Dendritic cell treated with granulocyte-macrophage colony-stimulating factor and Interleukin-4, amounts not matched to agents 40 ng/mL and 50 ng/mL, for 4 days (primary cell): ENCODE results near the gene KRTAP4-7.
"Not testable (repeated sequence)": the region's sequence is repeated elsewhere in the genome, so short reads cannot be mapped to it uniquely, and the experiment has no call there.

ENCODE experiments used
- H3K27ac Mint-ChIP-seq: one replicate; pipeline ENCODE4 v1.8.0; 2022; ENCODE audit warnings: mild to moderate bottlenecking, mixed read lengths
- H3K27me3 Mint-ChIP-seq: one replicate; pipeline ENCODE4 v1.8.0; 2022; ENCODE audit warnings: mild to moderate bottlenecking, mixed read lengths
- H3K36me3 Mint-ChIP-seq: one replicate; pipeline ENCODE4 v1.8.0; 2022; ENCODE audit warnings: low read depth, mixed read lengths
- H3K4me1 Mint-ChIP-seq: one replicate; pipeline ENCODE4 v1.8.0; 2022; ENCODE audit warnings: low read depth, mixed read lengths
- H3K4me3 Mint-ChIP-seq: one replicate; pipeline ENCODE4 v1.8.0; 2022; ENCODE audit warnings: mild to moderate bottlenecking, moderate library complexity, mixed read lengths
- H3K9me3 Mint-ChIP-seq: one replicate; pipeline ENCODE4 v1.8.0; 2022; ENCODE audit warnings: mixed read lengths
- intact Hi-C: fragments of 100-400 bp; cut with micrococcal nuclease; formaldehyde crosslinking; loops from one replicate; pipeline ENCODE4 v1.15.0; 2022

The KRTAP4-7 gene

DNA sequence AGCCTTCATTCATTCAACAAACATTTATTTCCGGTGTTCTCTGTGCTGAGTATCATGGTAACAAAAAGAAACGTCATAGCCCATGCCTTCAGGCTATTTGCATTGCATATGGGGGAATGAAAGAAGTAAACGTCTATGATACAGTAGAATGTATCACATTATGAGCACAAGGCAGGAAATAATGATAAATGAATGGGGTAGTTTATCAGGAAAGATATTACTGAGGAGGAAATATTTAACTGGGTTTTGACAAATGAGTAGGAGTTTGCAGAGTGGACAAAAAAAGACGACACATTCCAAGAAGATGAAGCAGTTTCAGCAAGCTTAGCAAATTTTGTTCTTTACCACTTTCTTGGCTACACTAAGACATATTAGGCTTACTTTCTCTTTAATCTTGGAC lies 1.3 kb upstream of the KRTAP4-7 start:
- no peak overlapping the region for H3K4me3 Mint-ChIP-seq

DNA sequence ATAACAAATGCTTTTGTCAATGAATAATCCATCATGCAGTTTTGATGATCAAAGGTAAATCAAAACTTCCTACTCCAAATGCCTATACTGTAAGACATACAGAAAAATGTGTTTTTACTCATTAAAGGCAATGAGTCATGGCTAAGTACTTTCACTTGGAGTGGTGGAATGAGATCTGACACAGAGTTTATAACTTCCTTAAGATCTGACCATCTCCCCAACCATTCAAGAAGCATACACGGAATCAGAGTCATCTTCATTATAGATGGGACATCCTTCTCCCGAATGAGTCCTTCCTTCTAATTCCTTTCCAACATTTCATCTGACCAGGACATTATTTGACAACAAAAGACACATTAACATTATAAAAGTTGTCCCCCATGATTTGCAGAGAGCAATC lies 523 bp upstream of the KRTAP4-7 start:
- H3K4me1 Mint-ChIP-seq, H3K36me3 Mint-ChIP-seq, H3K4me3 Mint-ChIP-seq, H3K27ac Mint-ChIP-seq, H3K27me3 Mint-ChIP-seq, H3K9me3 Mint-ChIP-seq, intact Hi-C loops: not testable (repeated sequence)

More for the DNA sequence above, 1.3 kb upstream of the KRTAP4-7 start:
- H3K36me3 Mint-ChIP-seq = no peaks in the 10 kb centered on the region
- peaks cover 4% of the 10 kb centered on the region for H3K27me3 Mint-ChIP-seq
- no peaks in the 10 kb centered on the region for H3K4me1 Mint-ChIP-seq
- no peaks in the 10 kb centered on the region for H3K9me3 Mint-ChIP-seq
- intact Hi-C loops = no loop called here
- no peak overlapping the region for H3K27ac Mint-ChIP-seq

DNA sequence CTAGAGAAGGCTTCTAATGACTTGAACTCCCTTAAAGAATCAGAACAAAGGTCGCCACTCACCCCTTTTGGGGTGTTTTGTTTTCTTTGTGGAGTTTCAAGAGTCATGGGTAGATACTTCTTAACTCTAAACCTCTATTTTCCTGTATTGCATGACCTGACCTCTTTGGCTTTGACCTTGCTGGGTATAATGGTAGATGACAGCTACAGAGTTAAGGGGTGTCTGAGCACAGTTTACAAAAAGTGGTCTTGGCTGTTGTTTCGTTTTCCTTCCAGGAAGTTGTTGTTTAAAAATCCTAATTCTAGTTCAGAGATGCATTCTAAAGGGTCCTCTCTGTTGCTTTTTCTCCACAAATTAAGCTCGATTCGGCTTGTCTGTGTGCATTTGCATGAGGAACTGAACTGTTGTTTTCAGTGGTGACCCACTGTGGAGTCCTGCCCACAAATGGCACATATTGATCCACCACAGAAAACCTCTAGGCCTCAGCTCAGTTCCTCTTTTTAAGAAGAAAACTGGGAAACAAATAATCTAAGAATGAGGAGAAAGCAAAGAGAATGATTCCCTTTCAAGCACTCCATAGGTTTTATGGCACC lies 4.9 kb downstream of the KRTAP4-7 start:
- H3K36me3 Mint-ChIP-seq, H3K4me3 Mint-ChIP-seq, H3K27me3 Mint-ChIP-seq, H3K9me3 Mint-ChIP-seq, H3K4me1 Mint-ChIP-seq, H3K27ac Mint-ChIP-seq, intact Hi-C loops: not testable (repeated sequence)

DNA sequence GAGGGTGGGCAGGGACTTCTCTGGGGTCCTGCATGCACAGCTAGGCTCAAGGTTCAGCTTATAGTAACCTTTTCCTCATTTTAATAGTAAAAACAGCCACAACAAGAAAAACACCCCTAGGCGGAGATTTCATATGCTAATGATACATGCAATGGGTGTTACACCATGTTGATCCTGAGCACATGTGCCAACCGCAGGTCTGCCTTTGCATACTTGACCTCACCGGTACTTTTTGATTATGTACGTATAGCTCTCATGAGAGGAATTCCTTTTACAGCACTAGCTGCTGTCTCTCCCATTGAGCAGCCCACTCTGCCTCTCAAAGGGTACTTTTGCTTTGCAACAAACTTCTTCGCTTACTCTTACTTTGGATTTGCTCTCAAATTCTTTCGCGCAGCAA lies 12.1 kb downstream of the KRTAP4-7 start:
- H3K27ac Mint-ChIP-seq = no peak overlapping the region
- H3K36me3 Mint-ChIP-seq = no peaks in the 10 kb centered on the region
- peaks cover 8% of the 10 kb centered on the region for H3K4me1 Mint-ChIP-seq
- intact Hi-C loops = no loop called here
- peaks cover 7% of the 10 kb centered on the region for H3K9me3 Mint-ChIP-seq
- H3K4me3 Mint-ChIP-seq = no peak overlapping the region
- H3K27me3 Mint-ChIP-seq = peaks cover 11% of the 10 kb centered on the region

DNA sequence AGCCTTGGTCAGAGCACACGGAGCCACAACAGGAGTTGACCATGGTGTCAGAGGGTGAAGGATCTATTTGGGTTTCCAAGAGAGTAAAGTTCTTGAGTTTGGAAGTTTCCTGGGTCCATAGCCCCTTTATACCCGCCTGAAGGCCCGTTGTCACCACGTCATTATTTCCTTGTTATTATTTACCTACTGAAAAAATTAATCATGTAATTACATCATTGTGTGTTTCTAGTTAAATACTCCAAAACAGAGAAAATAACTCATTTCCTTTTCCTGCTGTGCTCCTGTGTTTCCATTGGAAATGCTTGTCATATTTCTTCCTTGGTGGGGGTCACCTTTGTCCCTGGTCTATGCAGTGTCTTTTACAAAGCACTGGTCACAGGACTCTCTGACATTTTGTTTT lies 14.1 kb downstream of the KRTAP4-7 start, which contains the start of gene KRTAP4-8:
Gene KRTAP4-8 (minus strand): TSS at position 101 of the 400 bp plus-strand sequence. CDS start 58 bp downstream, at position 43.
- intact Hi-C loops = no loop called here
- H3K4me1 Mint-ChIP-seq = peaks cover 8% of the 10 kb centered on the region
- no peak within 1 kb of the TSS for H3K27ac Mint-ChIP-seq
- peaks cover 13% of the 10 kb centered on the region for H3K27me3 Mint-ChIP-seq
- peaks cover 3% of the 10 kb centered on the region for H3K9me3 Mint-ChIP-seq
- no peaks in the 10 kb centered on the region for H3K36me3 Mint-ChIP-seq
- H3K4me3 Mint-ChIP-seq = no peak within 1 kb of the TSS

DNA sequence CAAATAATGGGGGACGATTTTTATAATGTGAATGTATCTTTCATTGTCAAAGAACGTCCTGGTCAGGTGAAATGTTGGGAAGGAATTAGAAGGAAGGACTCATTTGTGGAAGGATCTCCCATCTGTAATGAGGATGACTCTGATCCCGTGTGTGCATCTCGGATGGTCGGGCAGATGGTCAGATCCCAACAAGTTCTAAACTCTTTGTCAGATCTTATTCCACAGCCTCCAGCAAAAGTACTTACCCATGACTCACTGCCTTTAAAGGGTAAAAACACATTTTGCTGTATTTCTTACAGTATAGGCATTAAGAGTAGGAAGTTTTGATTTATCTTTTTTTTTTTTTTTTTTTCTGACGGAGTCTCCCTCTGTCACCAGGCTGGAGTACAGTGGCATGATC lies 14.5 kb downstream of the KRTAP4-7 start:
- H3K27me3 Mint-ChIP-seq = peaks cover 13% of the 10 kb centered on the region
- no peak overlapping the region for H3K27ac Mint-ChIP-seq
- intact Hi-C loops = no loop called here
- H3K4me3 Mint-ChIP-seq = no peak overlapping the region
- peaks cover 8% of the 10 kb centered on the region for H3K4me1 Mint-ChIP-seq
- no peaks in the 10 kb centered on the region for H3K36me3 Mint-ChIP-seq
- no peaks in the 10 kb centered on the region for H3K9me3 Mint-ChIP-seq

DNA sequence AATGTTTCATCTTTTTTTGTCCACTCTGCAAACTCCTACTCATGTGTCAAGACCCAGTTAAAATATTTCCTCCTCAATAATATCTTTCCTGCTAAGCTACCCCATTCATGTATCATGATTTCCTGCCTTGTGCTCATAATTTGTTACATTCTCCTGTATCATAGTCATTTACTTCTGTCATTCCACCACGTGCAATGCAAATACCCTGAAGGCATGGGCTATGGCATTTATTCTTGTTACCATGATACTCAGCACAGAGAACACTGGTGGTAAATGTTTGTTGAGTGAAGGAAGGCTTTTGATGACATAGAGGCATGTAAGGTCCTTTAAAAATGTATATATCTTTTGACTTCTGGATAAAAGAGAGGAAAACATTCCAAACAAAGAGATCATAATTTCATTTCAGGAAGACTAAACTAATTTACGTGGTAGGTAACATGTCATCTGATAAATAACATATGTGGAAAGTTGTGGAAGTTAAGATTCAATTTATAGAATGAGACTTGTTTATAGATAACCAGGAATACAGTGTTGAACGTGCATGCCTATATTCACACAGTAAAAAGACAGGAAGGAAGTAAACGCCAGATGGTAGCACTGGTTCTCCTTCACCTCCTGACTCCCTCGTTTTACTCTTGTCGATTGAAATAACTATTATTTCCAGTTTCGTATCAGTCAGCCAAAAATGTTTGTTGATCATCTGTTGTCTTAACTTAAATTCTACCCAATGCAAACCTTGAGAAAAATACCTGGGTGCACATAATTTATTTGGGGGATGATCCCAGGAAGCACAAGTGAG lies 15.9 kb downstream of the KRTAP4-7 start:
- intact Hi-C loops, H3K9me3 Mint-ChIP-seq, H3K36me3 Mint-ChIP-seq, H3K27ac Mint-ChIP-seq, H3K4me1 Mint-ChIP-seq, H3K4me3 Mint-ChIP-seq: not testable (repeated sequence)
- H3K27me3 Mint-ChIP-seq = peaks cover 13% of the 10 kb centered on the region

DNA sequence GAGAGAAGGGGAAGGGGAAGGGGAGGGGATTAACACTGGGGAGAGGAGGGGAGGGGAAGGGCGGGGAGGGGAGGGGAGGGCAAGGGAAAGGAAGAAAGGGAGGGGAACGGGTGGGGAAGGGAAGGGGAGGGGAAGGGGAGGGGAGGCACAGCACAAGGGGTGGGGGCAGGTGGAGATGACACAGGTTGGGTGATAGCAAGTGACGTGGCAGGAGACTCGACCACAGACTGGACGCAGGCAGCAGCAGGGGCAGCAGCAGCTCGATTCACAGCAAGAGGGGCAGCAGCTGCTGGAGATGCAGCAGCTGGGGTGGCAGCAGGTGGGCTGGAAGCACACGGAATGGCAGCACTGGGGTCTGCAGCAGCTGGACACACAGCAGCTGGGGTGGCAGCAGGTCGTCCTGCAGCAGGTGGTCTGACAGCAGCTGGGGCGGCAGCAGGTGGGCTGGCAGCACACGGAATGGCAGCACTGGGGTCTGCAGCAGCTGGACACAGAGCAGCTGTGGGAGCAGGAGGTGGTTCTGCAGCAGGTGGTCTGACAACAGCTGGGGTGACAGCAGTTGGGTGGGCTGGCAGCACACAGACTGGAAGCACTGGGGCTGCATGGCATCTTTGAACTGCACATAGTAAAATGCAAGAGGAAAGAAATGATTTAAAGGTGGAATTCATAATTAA lies 17.8 kb downstream of the KRTAP4-7 start, which contains the start of gene KRTAP4-16:
Gene KRTAP4-16 (minus strand): TSS at position 624 of the 674 bp plus-strand sequence. CDS start 0 bp downstream, at position 624.
- intact Hi-C loops = no loop called here
- Mint-ChIP-seq H3K36me3 (no peaks in the 10 kb centered on the region), H3K27me3 (peaks cover 21% of the 10 kb centered on the region), H3K9me3 (no peaks in the 10 kb centered on the region), H3K27ac (no peak within 1 kb of the TSS), H3K4me3 (no peak within 1 kb of the TSS), H3K4me1 (peaks cover 8% of the 10 kb centered on the region)

DNA sequence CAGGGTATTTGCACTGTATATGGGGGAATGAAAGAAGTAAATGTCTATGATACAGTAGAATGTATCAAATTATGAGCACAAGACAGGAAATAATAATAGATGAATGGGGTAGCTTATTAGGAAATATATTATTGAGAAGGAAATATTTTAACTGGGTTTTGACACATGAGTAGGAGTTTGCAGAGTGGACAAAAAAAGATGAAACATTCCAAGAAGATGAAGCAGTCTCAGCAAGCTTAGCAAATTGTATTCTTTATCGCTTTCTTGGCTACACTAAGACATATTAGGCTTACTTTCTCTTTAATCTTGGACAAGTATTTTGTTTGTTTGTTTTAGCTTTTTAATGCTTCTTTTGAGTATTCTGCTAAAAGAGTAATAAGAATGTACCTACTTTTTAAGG lies 19.9 kb downstream of the KRTAP4-7 start:
- H3K36me3 Mint-ChIP-seq = no peaks in the 10 kb centered on the region
- no peak overlapping the region for H3K4me3 Mint-ChIP-seq
- intact Hi-C loops = no loop called here
- H3K27me3 Mint-ChIP-seq = peaks cover 12% of the 10 kb centered on the region
- no peaks in the 10 kb centered on the region for H3K9me3 Mint-ChIP-seq
- no peak overlapping the region for H3K27ac Mint-ChIP-seq
- H3K4me1 Mint-ChIP-seq = peaks cover 15% of the 10 kb centered on the region

DNA sequence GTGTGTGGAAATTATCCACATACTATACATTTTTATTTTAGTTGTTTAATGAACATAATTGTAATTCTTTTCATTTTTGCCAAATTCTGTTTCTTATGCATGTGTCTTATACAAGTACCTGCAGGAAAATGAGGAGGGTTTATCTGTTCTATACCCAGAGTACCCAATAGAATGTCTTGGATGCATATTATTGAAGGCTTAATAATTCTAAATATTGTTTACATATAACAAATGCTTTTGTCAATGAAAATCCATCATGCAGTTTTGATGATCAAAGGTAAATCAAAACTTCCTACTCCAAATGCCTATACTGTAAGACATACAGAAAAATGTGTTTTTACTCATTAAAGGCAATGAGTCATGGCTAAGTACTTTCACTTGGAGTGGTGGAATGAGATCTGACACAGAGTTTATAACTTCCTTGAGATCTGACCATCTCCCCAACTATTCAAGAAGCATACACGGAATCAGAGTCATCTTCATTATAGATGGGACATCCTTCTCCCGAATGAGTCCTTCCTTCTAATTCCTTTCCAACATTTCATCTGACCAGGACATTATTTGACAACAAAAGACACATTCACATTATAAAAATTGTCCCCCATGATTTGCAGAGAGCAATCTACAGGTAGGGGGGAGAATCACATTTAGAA lies 20.6 kb downstream of the KRTAP4-7 start:
- Mint-ChIP-seq H3K4me1 (peaks cover 17% of the 10 kb centered on the region), H3K27me3 (peaks cover 12% of the 10 kb centered on the region)
- H3K36me3 Mint-ChIP-seq, H3K4me3 Mint-ChIP-seq, H3K9me3 Mint-ChIP-seq, intact Hi-C loops, H3K27ac Mint-ChIP-seq: not testable (repeated sequence)

DNA sequence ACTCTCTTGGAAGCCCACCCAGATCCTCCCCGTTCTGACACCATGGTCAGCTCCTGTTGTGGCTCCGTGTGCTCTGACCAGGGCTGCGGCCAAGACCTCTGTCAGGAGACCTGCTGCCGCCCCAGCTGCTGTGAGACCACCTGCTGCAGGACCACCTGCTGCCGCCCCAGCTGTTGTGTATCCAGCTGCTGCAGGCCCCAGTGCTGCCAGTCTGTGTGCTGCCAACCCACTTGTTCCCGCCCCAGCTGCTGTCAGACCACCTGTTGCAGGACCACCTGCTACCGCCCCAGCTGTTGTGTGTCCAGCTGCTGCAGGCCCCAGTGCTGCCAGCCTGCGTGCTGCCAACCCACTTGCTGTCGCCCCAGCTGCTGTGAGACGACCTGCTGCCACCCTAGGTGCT lies 21.4 kb downstream of the KRTAP4-7 start, which contains the start of gene KRTAP4-9:
Gene KRTAP4-9 (plus strand): TSS at position 43 of the 400 bp plus-strand sequence. CDS start 0 bp downstream, at position 43.
- intact Hi-C loops, H3K36me3 Mint-ChIP-seq, H3K4me3 Mint-ChIP-seq, H3K27ac Mint-ChIP-seq, H3K9me3 Mint-ChIP-seq, H3K4me1 Mint-ChIP-seq: not testable (repeated sequence)
- peaks cover 10% of the 10 kb centered on the region for H3K27me3 Mint-ChIP-seq

DNA sequence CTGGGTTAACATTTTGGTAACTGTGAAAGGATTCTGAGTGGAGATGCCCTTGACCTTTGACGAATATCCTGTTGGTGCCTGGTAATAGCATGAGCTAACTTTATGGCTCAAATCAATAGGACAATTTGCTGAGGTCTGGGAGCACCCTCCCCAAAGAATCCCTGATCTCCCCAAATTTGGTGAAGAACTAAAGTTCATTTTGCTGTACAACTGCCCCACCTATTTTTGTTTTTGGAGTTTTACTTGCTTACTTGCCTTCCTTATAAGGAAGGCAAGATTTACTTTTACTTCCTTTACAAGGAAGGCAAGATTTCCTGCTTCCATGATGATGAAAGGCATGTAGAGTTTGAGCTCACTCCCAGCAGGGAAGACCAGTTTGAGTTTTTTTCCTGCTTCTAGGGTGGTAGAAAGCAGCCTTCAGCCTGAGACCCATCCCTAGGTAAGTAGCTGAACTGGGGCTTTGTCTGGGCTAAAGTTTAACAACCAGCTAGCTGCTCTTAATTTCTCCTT lies 24.0 kb downstream of the KRTAP4-7 start:
- Mint-ChIP-seq H3K27ac (no peak overlapping the region), H3K4me3 (no peak overlapping the region), H3K4me1 (peaks cover 9% of the 10 kb centered on the region), H3K27me3 (peaks cover 8% of the 10 kb centered on the region), H3K36me3 (no peaks in the 10 kb centered on the region), H3K9me3 (peaks cover 9% of the 10 kb centered on the region)
- intact Hi-C loops = no loop called here

DNA sequence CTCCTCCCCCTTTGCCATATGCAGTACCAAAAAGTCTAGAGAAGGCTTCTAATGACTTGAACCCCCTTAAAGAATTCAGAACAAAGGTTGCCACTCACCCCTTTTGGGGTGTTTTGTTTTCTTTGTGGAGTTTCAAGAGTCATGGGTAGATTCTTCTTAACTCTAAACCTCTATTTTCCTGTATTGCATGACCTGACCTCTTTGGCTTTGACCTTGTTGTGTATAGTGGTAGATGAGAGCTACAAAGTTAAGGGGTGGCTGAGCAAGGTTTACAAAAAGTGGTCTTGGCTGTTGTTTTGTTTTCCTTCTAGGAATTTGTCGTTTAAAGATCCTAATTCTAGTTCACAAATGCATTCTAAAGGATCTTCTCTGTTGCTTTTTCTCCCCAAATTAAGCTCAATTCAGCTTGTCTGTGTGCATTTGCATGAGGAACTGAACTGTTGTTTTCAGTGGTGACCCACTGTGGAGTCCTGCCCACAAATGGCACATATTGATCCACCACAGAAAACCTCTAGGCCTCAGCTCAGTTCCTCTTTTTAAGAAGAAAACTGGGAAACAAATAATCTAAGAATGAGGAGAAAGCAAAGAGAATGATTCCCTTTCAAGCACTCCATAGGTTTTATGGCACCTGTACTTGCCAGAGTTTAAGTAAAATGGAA lies 24.9 kb downstream of the KRTAP4-7 start:
- H3K27ac Mint-ChIP-seq, H3K4me1 Mint-ChIP-seq, H3K4me3 Mint-ChIP-seq, H3K27me3 Mint-ChIP-seq, H3K9me3 Mint-ChIP-seq, H3K36me3 Mint-ChIP-seq, intact Hi-C loops: not testable (repeated sequence)
